Ishikawa (cell line): Measurements from ENCODE around the gene PIGR.

Experiments
- CEBPB ChIP-seq: IDR thresholded peaks from 2 replicates; pipeline ENCODE4 v1.6.1; 2012
- CREB1 ChIP-seq: IDR thresholded peaks from 2 replicates; pipeline ENCODE4 v1.6.1; 2012; ENCODE audit warnings: low read depth
- EGR1 ChIP-seq: IDR thresholded peaks from 2 replicates; pipeline ENCODE4 v1.6.1; 2012
- EP300 ChIP-seq: IDR thresholded peaks from 2 replicates; pipeline ENCODE4 v1.6.1; 2012; ENCODE audit warnings: borderline replicate concordance
- FOXM1 ChIP-seq: IDR thresholded peaks from 2 replicates; pipeline ENCODE4 v1.6.1; 2012; ENCODE audit warnings: low read depth, borderline replicate concordance
- NFIC ChIP-seq: IDR thresholded peaks from 2 replicates; pipeline ENCODE4 v1.6.1; 2012
- RAD21 ChIP-seq: IDR thresholded peaks from 2 replicates; pipeline ENCODE4 v1.6.1; 2012; ENCODE audit warnings: low read depth
- TAF1 ChIP-seq: IDR thresholded peaks from 2 replicates; pipeline ENCODE4 v1.6.1; 2012; ENCODE audit warnings: low read depth, mild to moderate bottlenecking
- TCF12 ChIP-seq: IDR thresholded peaks from 2 replicates; pipeline ENCODE4 v1.6.1; 2012; ENCODE audit warnings: low read depth
- TEAD4 ChIP-seq: IDR thresholded peaks from 2 replicates; pipeline ENCODE4 v1.6.1; 2012
- YY1 ChIP-seq: IDR thresholded peaks from 2 replicates; pipeline ENCODE4 v1.6.1; 2012; ENCODE audit warnings: low read depth
- ZBTB7A ChIP-seq: IDR thresholded peaks from 2 replicates; pipeline ENCODE4 v1.6.1; 2012; ENCODE audit warnings: low read depth
- TF ChIP-seq, protein P1 (sequence below): IDR thresholded peaks from 2 replicates; pipeline ENCODE4 v1.6.1; 2012
- TF ChIP-seq, protein P2 (sequence below): IDR thresholded peaks from 2 replicates; pipeline ENCODE4 v1.6.1; 2012; ENCODE audit warnings: low read depth, mild to moderate bottlenecking
- TF ChIP-seq, protein P3 (sequence below): IDR thresholded peaks from 2 replicates; pipeline ENCODE4 v1.6.1; 2012

Gene PIGR

DNA sequence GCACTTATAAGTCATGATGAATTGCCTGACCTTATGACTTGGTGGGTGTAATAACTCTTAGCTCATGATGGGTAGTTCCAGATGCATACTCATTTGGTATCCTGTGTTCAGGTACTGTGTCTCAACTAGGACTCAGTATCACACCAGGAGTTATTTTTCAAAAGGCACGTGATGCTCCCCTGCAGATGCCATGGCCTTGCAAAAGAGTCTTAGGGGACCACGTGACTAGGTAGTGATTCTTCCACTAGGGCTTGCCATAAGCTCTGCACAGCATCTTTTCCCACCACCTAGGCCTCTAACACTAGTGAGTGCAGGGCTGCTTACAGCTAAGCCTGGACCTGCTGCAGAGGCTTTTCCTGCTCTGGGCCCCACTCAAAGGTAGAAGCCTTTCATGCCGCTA lies 27.9 kb upstream of the PIGR start:
- TF ChIP-seq, protein P1, sequence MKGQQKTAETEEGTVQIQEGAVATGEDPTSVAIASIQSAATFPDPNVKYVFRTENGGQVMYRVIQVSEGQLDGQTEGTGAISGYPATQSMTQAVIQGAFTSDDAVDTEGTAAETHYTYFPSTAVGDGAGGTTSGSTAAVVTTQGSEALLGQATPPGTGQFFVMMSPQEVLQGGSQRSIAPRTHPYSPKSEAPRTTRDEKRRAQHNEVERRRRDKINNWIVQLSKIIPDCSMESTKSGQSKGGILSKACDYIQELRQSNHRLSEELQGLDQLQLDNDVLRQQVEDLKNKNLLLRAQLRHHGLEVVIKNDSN = no peak
- TF ChIP-seq, protein P2, sequence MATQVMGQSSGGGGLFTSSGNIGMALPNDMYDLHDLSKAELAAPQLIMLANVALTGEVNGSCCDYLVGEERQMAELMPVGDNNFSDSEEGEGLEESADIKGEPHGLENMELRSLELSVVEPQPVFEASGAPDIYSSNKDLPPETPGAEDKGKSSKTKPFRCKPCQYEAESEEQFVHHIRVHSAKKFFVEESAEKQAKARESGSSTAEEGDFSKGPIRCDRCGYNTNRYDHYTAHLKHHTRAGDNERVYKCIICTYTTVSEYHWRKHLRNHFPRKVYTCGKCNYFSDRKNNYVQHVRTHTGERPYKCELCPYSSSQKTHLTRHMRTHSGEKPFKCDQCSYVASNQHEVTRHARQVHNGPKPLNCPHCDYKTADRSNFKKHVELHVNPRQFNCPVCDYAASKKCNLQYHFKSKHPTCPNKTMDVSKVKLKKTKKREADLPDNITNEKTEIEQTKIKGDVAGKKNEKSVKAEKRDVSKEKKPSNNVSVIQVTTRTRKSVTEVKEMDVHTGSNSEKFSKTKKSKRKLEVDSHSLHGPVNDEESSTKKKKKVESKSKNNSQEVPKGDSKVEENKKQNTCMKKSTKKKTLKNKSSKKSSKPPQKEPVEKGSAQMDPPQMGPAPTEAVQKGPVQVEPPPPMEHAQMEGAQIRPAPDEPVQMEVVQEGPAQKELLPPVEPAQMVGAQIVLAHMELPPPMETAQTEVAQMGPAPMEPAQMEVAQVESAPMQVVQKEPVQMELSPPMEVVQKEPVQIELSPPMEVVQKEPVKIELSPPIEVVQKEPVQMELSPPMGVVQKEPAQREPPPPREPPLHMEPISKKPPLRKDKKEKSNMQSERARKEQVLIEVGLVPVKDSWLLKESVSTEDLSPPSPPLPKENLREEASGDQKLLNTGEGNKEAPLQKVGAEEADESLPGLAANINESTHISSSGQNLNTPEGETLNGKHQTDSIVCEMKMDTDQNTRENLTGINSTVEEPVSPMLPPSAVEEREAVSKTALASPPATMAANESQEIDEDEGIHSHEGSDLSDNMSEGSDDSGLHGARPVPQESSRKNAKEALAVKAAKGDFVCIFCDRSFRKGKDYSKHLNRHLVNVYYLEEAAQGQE = no peak
- no peak for TF ChIP-seq YY1
- TF ChIP-seq NFIC = no peak
- TF ChIP-seq, protein P3, sequence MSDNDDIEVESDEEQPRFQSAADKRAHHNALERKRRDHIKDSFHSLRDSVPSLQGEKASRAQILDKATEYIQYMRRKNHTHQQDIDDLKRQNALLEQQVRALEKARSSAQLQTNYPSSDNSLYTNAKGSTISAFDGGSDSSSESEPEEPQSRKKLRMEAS = no peak
- no peak for TF ChIP-seq CREB1
- TF ChIP-seq TCF12 = no peak
- no peak for TF ChIP-seq TEAD4
- no peak for TF ChIP-seq CEBPB
- TF ChIP-seq EGR1 = no peak
- no peak for TF ChIP-seq RAD21

GRCh38 chr1:206972728-206973127 lies 26.5 kb upstream of the PIGR start:
- no peak for TF ChIP-seq CREB1
- TF ChIP-seq, protein P2 = no peak
- TF ChIP-seq ZBTB7A = no peak
- TF ChIP-seq CEBPB = no peak
- no peak for TF ChIP-seq TCF12
- TF ChIP-seq, protein P1 = no peak
- no peak for TF ChIP-seq EGR1
- TF ChIP-seq, protein P3 = no peak

GRCh38 chr1:206971029-206971655 lies 24.9 kb upstream of the PIGR start:
- TF ChIP-seq CEBPB (no peak), TCF12 (no peak), EGR1 (no peak), TEAD4 (no peak), RAD21 (no peak), CREB1 (no peak), TAF1 (no peak), EP300 (no peak), ZBTB7A (no peak), NFIC (no peak), FOXM1 (no peak)
- TF ChIP-seq, protein P2 = no peak

DNA sequence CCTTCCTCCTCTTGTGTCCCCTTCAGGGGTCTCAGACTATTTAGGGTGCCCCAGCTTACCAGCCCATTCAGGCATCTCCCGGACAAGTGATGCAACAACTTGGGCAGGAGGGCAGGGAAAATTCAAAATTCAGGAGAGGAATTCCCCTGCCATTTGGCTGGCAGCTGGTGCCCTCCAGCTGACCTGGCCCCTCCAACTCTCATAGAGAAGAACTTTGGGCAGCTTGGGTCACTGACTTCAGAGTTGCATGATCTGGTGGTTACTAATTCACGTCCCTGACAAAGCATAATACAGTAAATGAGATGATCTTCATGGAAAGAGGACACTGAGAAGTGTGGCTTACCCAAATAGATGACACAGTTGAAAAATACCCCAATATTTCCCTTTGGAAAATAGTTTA lies 24.2 kb upstream of the PIGR start, which contains the start of gene FCAMR:
Gene FCAMR (minus strand): TSS at position 15 of the 400 bp plus-strand sequence. CDS start 335 bp downstream, outside the sequence.
- no peak for TF ChIP-seq ZBTB7A
- no peak for TF ChIP-seq TCF12
- no peak for TF ChIP-seq NFIC
- no peak for TF ChIP-seq CREB1
- TF ChIP-seq TAF1 = no peak
- TF ChIP-seq, protein P3 = no peak
- TF ChIP-seq EGR1 = no peak
- TF ChIP-seq YY1 = no peak
- no peak for TF ChIP-seq FOXM1
- TF ChIP-seq, protein P1 = no peak
- TF ChIP-seq CEBPB = no peak
- no peak for TF ChIP-seq TEAD4
- TF ChIP-seq, protein P2 = no peak
- no peak for TF ChIP-seq EP300
- no peak for TF ChIP-seq RAD21
